ENCODE results near the gene SLC22A2. TPM values are rescaled to one million over a fixed set of nuclear protein-coding genes. Genes with fewer than 3 reads are reported as not detected.

SLC22A2 gene
- total and polyA plus RNA-seq, 10 of the 15 experiments (the other 5 are each of a cell fraction or from before 2014, with no cell fraction given): 0.12 TPM; not detected in 9

GRCh38 chr6:160282444-160282843, 23.8 kb upstream of the SLC22A2 start (continued):
- TF ChIP-seq TARDBP (IDR thresholded peaks at IDR 0.05; ENCODE audit: borderline replicate concordance): no peak
- TF ChIP-seq SREBF1 (IDR thresholded peaks at IDR 0.05; ENCODE audit: low read length): no peak
- TF ChIP-seq ETV6 (conservative IDR thresholded peaks at IDR 0.05 in 1 of 2, IDR thresholded peaks at IDR 0.05 in 1 of 2; ENCODE audit: borderline replicate concordance in 1 of 2, low read depth in 1 of 2): no peak
- TF ChIP-seq NFXL1 (IDR thresholded peaks at IDR 0.05; ENCODE audit: borderline replicate concordance): no peak
- TF ChIP-seq, protein P1, sequence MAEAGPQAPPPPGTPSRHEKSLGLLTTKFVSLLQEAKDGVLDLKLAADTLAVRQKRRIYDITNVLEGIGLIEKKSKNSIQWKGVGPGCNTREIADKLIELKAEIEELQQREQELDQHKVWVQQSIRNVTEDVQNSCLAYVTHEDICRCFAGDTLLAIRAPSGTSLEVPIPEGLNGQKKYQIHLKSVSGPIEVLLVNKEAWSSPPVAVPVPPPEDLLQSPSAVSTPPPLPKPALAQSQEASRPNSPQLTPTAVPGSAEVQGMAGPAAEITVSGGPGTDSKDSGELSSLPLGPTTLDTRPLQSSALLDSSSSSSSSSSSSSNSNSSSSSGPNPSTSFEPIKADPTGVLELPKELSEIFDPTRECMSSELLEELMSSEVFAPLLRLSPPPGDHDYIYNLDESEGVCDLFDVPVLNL (IDR thresholded peaks at IDR 0.05; ENCODE audit: low read depth, low read length): no peak
- TF ChIP-seq SRF (IDR thresholded peaks at IDR 0.05; ENCODE audit: low read depth in 2 of 2, low read length in 2 of 2): no peak
- no peak for TF ChIP-seq RAD51 (IDR thresholded peaks at IDR 0.05)

DNA sequence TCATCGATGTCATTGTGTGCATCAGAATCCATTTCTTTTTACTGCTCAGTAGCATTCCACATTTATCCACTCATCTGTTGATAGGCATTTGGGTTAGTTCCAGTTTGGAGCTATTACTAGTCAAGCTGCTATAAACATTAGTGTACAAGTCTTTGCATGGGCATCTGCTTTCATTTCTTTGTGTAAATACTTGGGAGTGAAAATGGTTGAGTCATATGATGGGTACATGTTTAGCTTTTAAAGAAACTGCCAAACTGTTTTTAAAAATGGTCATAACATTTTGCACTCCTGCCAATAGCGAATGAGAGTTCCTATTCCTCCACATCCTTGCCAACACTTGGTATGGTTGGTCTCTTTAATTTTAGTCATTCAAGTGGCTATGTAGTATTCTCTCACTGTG, 21.2 kb upstream of the SLC22A2 start:
- no peaks in the 10 kb centered on the region for H3K79me2 ChIP-seq (ENCODE audit: control insufficient read depth, insufficient read depth, low read length)
- no peak for FAIRE-seq
- H3K4me2 ChIP-seq (ENCODE audit: control insufficient read depth, insufficient read depth): no peak overlapping the region
- POLR2A ChIA-PET: no interaction called here
- H3K4me3 ChIP-seq: no peak overlapping the region
- CTCF ChIA-PET: no interaction called here
- no peaks in the 10 kb centered on the region for H3K9me3 ChIP-seq (replicated peaks; ENCODE audit: control insufficient read depth, insufficient read depth, low read length)
- SMC1A ChIA-PET (ENCODE audit: uncharacterized antibody, unreplicated experiment): no interaction called here
- WGBS (ENCODE audit: insufficient coverage, insufficient replicate concordance, low lambda C conversion rate, missing lambda C conversion rate): 71% methylated on average over 2 of the region's 2 CpGs
- DNase-seq (ENCODE audit: low read depth, low spot score): no peak
- H3K36me3 ChIP-seq (ENCODE audit: control insufficient read depth in 2 of 2, insufficient read depth in 2 of 2, low read length in 1 of 2): no peaks in the 10 kb centered on the region
- no peaks in the 10 kb centered on the region for H4K20me1 ChIP-seq (ENCODE audit: control insufficient read depth, insufficient read depth)
- intact Hi-C loops (cut with micrococcal nuclease; ENCODE audit: unreplicated experiment): no loop called here
- ATAC-seq: no peak
- no peak overlapping the region for H3K9ac ChIP-seq (ENCODE audit: control insufficient read depth, insufficient read depth, low read length)
- RAD21 ChIA-PET (ENCODE audit: unreplicated experiment): no interaction called here
- in situ Hi-C loops (cut with MboI): no loop called here
- H3K27ac ChIP-seq (ENCODE audit: control insufficient read depth, insufficient read depth): no peak overlapping the region
- no peaks in the 10 kb centered on the region; a peak in 1 of 4 replicates for H3K27me3 ChIP-seq (replicated peaks in 1 of 2; ENCODE audit: control insufficient read depth in 2 of 2, insufficient read depth in 2 of 2, low read length in 1 of 2)
- no peaks in the 10 kb centered on the region for H3K4me1 ChIP-seq (ENCODE audit: control insufficient read depth, insufficient read depth, low read length)
- BruUV-seq (replicated peaks): no TSS peak
- no peak for TF ChIP-seq ZNF217 (IDR thresholded peaks at IDR 0.05)
- H2AFZ ChIP-seq (ENCODE audit: control insufficient read depth, low read depth, low read length): no peak overlapping the region

Data from GM12878 (cell line).